ENCODE results near the gene ANKRD53.

Gene ANKRD53

GRCh38 chr2:70978341-70979179, at the start of gene ANKRD53:
Gene ANKRD53, plus strand, starts transcription at chr2:70978630. Its CDS starts 16 bp downstream, at chr2:70978646.
- no peak for DNase-seq

- DNase-seq = no peak
These were observed 47.8 kb upstream of the ANKRD53 start for GRCh38 chr2:70930371-70931329.

GRCh38 chr2:70931376-70932000, 46.9 kb upstream of the ANKRD53 start:
- DNase-seq = no peak

GRCh38 chr2:70932631-70933230, 45.7 kb upstream of the ANKRD53 start:
- DNase-seq = no peak

- no peak for DNase-seq
These were observed 43.4 kb upstream of the ANKRD53 start for GRCh38 chr2:70934981-70935380.

- no peak for DNase-seq
These were observed 42.8 kb upstream of the ANKRD53 start, which contains the start of gene ATP6V1B1 for GRCh38 chr2:70935468-70936164. Gene ATP6V1B1, plus strand, starts transcription at chr2:70935900. Its CDS starts 55 bp downstream, at chr2:70935955.

- DNase-seq = no peak
These were observed 42.1 kb upstream of the ANKRD53 start for GRCh38 chr2:70936165-70936978.

- DNase-seq = no peak
These were observed 41.2 kb upstream of the ANKRD53 start for GRCh38 chr2:70936979-70937811.

- no peak for DNase-seq
These were observed 40.4 kb upstream of the ANKRD53 start for GRCh38 chr2:70937866-70938585.

GRCh38 chr2:70938586-70938950, 39.9 kb upstream of the ANKRD53 start:
- no peak for DNase-seq

GRCh38 chr2:70939001-70939838, 39.2 kb upstream of the ANKRD53 start:
- DNase-seq = no peak

GRCh38 chr2:70939839-70940580, 38.4 kb upstream of the ANKRD53 start:
- no peak for DNase-seq

- DNase-seq = no peak
These were observed 37.2 kb upstream of the ANKRD53 start for GRCh38 chr2:70941186-70941585.

- DNase-seq = no peak
These were observed 36.7 kb upstream of the ANKRD53 start for GRCh38 chr2:70941701-70942100.

- DNase-seq = no peak
These were observed 35.8 kb upstream of the ANKRD53 start for GRCh38 chr2:70942396-70943204.

GRCh38 chr2:70943205-70943871, 35.1 kb upstream of the ANKRD53 start:
- no peak for DNase-seq

Data from stimulated activated CD4-positive, alpha-beta T cell treated with anti-CD3 and anti-CD28 coated beads, Interleukin-12 subunit alpha, Interleukin-12 subunit beta, amount 100 ng/mL, for 4 hours (primary cell).